NCI-H446 (cell line): ENCODE results near the gene ERICH3.
"Not testable (repeated sequence)": the region's sequence is repeated elsewhere in the genome, so short reads cannot be mapped to it uniquely, and the experiment has no call there.

Source experiments
- DNase-seq, 2 experiments: peaks; one replicate each; lab custom pipeline; 2025; lab: John Stamatoyannopoulos, UW

ERICH3 gene

GRCh38 chr1:74681001-74681400 lies 7.4 kb upstream of the ERICH3 start:
- no peak for DNase-seq

- no peak for DNase-seq
These were observed 6.2 kb upstream of the ERICH3 start for GRCh38 chr1:74679811-74680210.

- DNase-seq: no peak
These were observed 4.3 kb upstream of the ERICH3 start for GRCh38 chr1:74677926-74678325.

- DNase-seq: no peak
These were observed 871 bp upstream of the ERICH3 start for GRCh38 chr1:74674278-74675048.

GRCh38 chr1:74670866-74671265 lies 2.7 kb downstream of the ERICH3 start:
- not testable (repeated sequence) for DNase-seq

- DNase-seq: no peak
These were observed 18.9 kb downstream of the ERICH3 start for GRCh38 chr1:74654708-74655107.

GRCh38 chr1:74652711-74653139 lies 20.9 kb downstream of the ERICH3 start:
- DNase-seq: no peak

- DNase-seq: no peak
These were observed 23.0 kb downstream of the ERICH3 start for GRCh38 chr1:74650561-74650960.

GRCh38 chr1:74641876-74642275 lies 31.7 kb downstream of the ERICH3 start:
- no peak for DNase-seq

- DNase-seq: no peak
These were observed 32.4 kb downstream of the ERICH3 start for GRCh38 chr1:74641161-74641560.

GRCh38 chr1:74637296-74637695 lies 36.3 kb downstream of the ERICH3 start:
- peak; percentile 65 to 84 for DNase-seq

GRCh38 chr1:74629283-74629682 lies 44.3 kb downstream of the ERICH3 start:
- no peak for DNase-seq

- no peak for DNase-seq
These were observed 49.9 kb downstream of the ERICH3 start for GRCh38 chr1:74623716-74624115.

GRCh38 chr1:74620242-74620641 lies 53.4 kb downstream of the ERICH3 start:
- DNase-seq: no peak

- DNase-seq: no peak
These were observed 54.6 kb downstream of the ERICH3 start for GRCh38 chr1:74618974-74619373.

GRCh38 chr1:74613894-74614293 lies 59.7 kb downstream of the ERICH3 start:
- DNase-seq: no peak

- no peak for DNase-seq
These were observed 61.7 kb downstream of the ERICH3 start for GRCh38 chr1:74611887-74612286.

GRCh38 chr1:74610961-74611360 lies 62.6 kb downstream of the ERICH3 start:
- DNase-seq: no peak

GRCh38 chr1:74609810-74610371 lies 63.7 kb downstream of the ERICH3 start:
- DNase-seq: no peak

GRCh38 chr1:74596717-74597116 lies 76.9 kb downstream of the ERICH3 start:
- DNase-seq: no peak

- DNase-seq: no peak
These were observed 79.4 kb downstream of the ERICH3 start for GRCh38 chr1:74593887-74594866.

- peak in 1 of 2 experiments; percentile 9 for DNase-seq
These were observed 80.8 kb downstream of the ERICH3 start for GRCh38 chr1:74592580-74593355.
